DND-41 (cell line): ENCODE data around the gene DBNDD1.

Experiments used
- ATAC-seq: fragments of 200-7000 bp; cut with Tn5 transposase; 3 replicates; pipeline ENCODE4 v1.9.1; 2021; ENCODE audit warnings: low read depth; ENCODE audit not compliant: insufficient read depth
- DNase-seq: peaks from one replicate; pipeline ENCODE4 v3.0.0-alpha.2; 2020
- H2AFZ ChIP-seq: 2 replicates; pipeline ENCODE4 v1.6.0; 2012; ENCODE audit warnings: low read depth, low read length
- H3K27ac ChIP-seq: 2 replicates; pipeline ENCODE4 v1.5.1; 2012; ENCODE audit warnings: low read length, inconsistent platforms
- H3K27me3 ChIP-seq: fragments of 200-600 bp; sonication (generic); 2 replicates; pipeline ENCODE4 v1.6.0; 2012; ENCODE audit warnings: low read length, mild to moderate bottlenecking, inconsistent platforms; ENCODE audit not compliant: insufficient read depth, poor library complexity
- H3K36me3 ChIP-seq: 2 replicates; pipeline ENCODE4 v1.5.1; 2012; ENCODE audit warnings: low read length, inconsistent platforms; ENCODE audit not compliant: insufficient read depth
- H3K4me1 ChIP-seq: 2 replicates; pipeline ENCODE4 v1.5.1; 2012; ENCODE audit warnings: mild to moderate bottlenecking, low read length; ENCODE audit not compliant: insufficient read depth
- H3K4me2 ChIP-seq: 2 replicates; pipeline ENCODE4 v1.6.0; 2012; ENCODE audit warnings: mild to moderate bottlenecking, moderate library complexity, low read length, inconsistent platforms; ENCODE audit not compliant: insufficient read depth
- H3K4me3 ChIP-seq, 2 experiments: fragments of 200-600 bp in 1 of 2; shearing (Covaris generic) in 1 of 2; 2 replicates each; pipeline ENCODE4 v1.5.1; 2012 to 2016; ENCODE audit warnings: inconsistent platforms in 2 of 2, low read length in 2 of 2, mild to moderate bottlenecking in 2 of 2, low read depth in 1 of 2, moderate library complexity in 1 of 2
- H3K79me2 ChIP-seq: 2 replicates; pipeline ENCODE4 v1.6.0; 2012; ENCODE audit warnings: low read length, inconsistent platforms; ENCODE audit not compliant: insufficient read depth
- H3K9ac ChIP-seq: 2 replicates; pipeline ENCODE4 v1.6.0; 2012; ENCODE audit warnings: low read depth, mild to moderate bottlenecking, inconsistent platforms, low read length, moderate library complexity
- H3K9me3 ChIP-seq: 2 replicates; pipeline ENCODE4 v1.5.1; 2012; ENCODE audit warnings: low read length, moderate library complexity, mild to moderate bottlenecking, inconsistent platforms; ENCODE audit not compliant: insufficient read depth, severe bottlenecking
- H4K20me1 ChIP-seq: 2 replicates; pipeline ENCODE4 v1.6.0; 2012; ENCODE audit warnings: low read length; ENCODE audit not compliant: insufficient read depth
- EZH2 ChIP-seq: IDR thresholded peaks from 3 replicates; pipeline ENCODE4 v1.6.1; 2012; ENCODE audit warnings: borderline replicate concordance, low read depth, mild to moderate bottlenecking, moderate library complexity, low read length, inconsistent platforms; ENCODE audit not compliant: severe bottlenecking
- TF ChIP-seq, protein P1 (sequence below): IDR thresholded peaks from 2 replicates; pipeline ENCODE4 v1.5.1; 2012; ENCODE audit warnings: borderline replicate concordance, low read length, moderate library complexity, mild to moderate bottlenecking; ENCODE audit not compliant: poor library complexity, severe bottlenecking; ENCODE audit errors: extremely low read depth

Gene DBNDD1

DNA sequence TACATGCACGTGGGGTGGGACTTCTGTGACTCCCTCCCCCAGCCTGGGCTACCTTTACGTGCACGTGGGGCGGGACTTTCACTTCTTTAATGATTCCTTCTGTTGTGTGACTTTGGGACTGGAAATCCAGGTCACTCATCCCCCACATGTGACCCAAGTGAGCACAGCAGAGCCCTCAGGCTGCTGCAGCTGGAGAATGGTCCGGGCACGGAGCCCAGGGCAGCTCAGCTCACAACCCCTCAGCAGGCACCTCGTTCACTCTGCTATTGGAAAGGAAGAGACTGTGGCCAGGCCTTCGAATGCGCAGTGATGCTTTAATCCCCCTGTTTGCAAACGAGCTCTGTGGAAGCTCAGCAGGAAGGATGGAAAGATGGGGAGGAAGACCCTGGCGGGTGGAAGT, 14.7 kb downstream of the DBNDD1 start:
- no peak for ATAC-seq
- no peak overlapping the region for H3K4me2 ChIP-seq
- no peaks in the 10 kb centered on the region for H3K79me2 ChIP-seq
- no peak overlapping the region for H3K27ac ChIP-seq
- H3K36me3 ChIP-seq = peaks cover 5% of the 10 kb centered on the region
- H3K9ac ChIP-seq = no peak overlapping the region
- peaks cover 76% of the 10 kb centered on the region for H4K20me1 ChIP-seq
- no peaks in the 10 kb centered on the region for H3K27me3 ChIP-seq
- DNase-seq = no peak
- peaks cover 14% of the 10 kb centered on the region for H3K4me1 ChIP-seq
- no peak for TF ChIP-seq EZH2
- TF ChIP-seq, protein P1, sequence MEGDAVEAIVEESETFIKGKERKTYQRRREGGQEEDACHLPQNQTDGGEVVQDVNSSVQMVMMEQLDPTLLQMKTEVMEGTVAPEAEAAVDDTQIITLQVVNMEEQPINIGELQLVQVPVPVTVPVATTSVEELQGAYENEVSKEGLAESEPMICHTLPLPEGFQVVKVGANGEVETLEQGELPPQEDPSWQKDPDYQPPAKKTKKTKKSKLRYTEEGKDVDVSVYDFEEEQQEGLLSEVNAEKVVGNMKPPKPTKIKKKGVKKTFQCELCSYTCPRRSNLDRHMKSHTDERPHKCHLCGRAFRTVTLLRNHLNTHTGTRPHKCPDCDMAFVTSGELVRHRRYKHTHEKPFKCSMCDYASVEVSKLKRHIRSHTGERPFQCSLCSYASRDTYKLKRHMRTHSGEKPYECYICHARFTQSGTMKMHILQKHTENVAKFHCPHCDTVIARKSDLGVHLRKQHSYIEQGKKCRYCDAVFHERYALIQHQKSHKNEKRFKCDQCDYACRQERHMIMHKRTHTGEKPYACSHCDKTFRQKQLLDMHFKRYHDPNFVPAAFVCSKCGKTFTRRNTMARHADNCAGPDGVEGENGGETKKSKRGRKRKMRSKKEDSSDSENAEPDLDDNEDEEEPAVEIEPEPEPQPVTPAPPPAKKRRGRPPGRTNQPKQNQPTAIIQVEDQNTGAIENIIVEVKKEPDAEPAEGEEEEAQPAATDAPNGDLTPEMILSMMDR = no peak
- H3K9me3 ChIP-seq = no peaks in the 10 kb centered on the region
- no peak overlapping the region for H2AFZ ChIP-seq
- H3K4me3 ChIP-seq = no peak overlapping the region

GRCh38 chr16:90002759-90003158, 16.5 kb downstream of the DBNDD1 start:
- Histone ChIP-seq H2AFZ (no peak overlapping the region), H3K27me3 (no peaks in the 10 kb centered on the region), H3K4me1 (no peaks in the 10 kb centered on the region), H3K9me3 (no peaks in the 10 kb centered on the region), H3K27ac (no peak overlapping the region), H3K4me2 (no peak overlapping the region), H4K20me1 (peaks cover 76% of the 10 kb centered on the region), H3K4me3 (no peak overlapping the region), H3K79me2 (no peaks in the 10 kb centered on the region), H3K9ac (no peak overlapping the region), H3K36me3 (peaks cover 14% of the 10 kb centered on the region)
- no peak for TF ChIP-seq EZH2
- TF ChIP-seq, protein P1 = no peak
- no peak for ATAC-seq
- no peak for DNase-seq

DNA sequence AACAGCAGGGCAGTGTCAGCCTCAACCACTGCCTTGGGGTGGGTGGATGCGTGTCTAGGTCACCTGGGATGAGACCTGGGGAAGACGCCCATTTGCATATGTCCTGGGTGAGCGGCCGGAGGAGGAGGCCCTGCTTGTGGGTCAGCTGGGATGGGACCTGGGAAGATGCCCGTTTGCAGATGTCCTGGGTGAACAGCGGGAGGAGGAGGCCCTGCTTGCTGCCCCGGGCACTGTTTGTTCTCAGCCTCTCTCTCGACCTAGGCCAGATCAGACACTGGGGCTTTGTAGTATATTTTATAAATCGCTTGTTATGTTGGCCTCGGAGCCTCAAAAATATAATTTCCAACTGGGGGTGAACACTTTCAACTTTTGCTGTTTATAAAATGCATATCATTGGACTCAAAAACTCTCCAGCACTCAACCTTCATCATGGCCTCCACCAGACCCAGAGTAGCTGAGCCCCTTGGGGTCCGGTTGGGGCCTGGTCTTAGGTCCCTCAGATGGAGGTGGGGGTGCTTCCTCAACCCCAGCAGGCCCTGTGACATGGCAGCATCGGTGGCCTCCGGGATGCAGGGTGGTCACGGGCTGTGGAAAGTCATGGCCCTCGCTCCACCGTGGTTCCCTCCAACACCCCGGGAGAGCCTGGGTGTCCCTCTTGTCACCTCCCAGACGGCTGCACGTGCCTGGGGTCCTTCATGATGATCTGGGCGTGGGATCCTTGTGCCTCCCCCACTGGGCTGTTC, 17.3 kb downstream of the DBNDD1 start:
- no peak for ATAC-seq
- Histone ChIP-seq H3K4me1 (no peaks in the 10 kb centered on the region), H2AFZ (no peak overlapping the region), H3K4me3 (no peak overlapping the region), H4K20me1 (peaks cover 74% of the 10 kb centered on the region), H3K9ac (no peak overlapping the region), H3K4me2 (no peak overlapping the region), H3K27ac (no peak overlapping the region), H3K9me3 (no peaks in the 10 kb centered on the region), H3K36me3 (peaks cover 14% of the 10 kb centered on the region), H3K27me3 (no peaks in the 10 kb centered on the region), H3K79me2 (no peaks in the 10 kb centered on the region)
- no peak for DNase-seq
- TF ChIP-seq, protein P1 = no peak
